Brain microvascular endothelial cell (primary cell): ENCODE measurements around the gene ICAM4.

Source experiments
- DNase-seq: peaks from one replicate; pipeline ENCODE4 v3.0.0-alpha.2; 2020
- H3K27ac ChIP-seq: fragments of 250-450 bp; sonication (Bioruptor Pico); 2 replicates; pipeline ENCODE4 v1.5.1; 2020; ENCODE audit warnings: mild to moderate bottlenecking, moderate library complexity
- H3K27me3 ChIP-seq: fragments of 250-450 bp; sonication (Bioruptor Pico); replicated peaks from 2 replicates; pipeline ENCODE4 v1.5.1; 2020; ENCODE audit warnings: mild to moderate bottlenecking
- H3K36me3 ChIP-seq: fragments of 250-450 bp; sonication (Bioruptor Pico); replicated peaks from 2 replicates; pipeline ENCODE4 v1.5.1; 2020; ENCODE audit warnings: mild to moderate bottlenecking
- H3K4me3 ChIP-seq: 2 replicates; pipeline ENCODE4 v1.5.1; 2011; ENCODE audit warnings: low read depth, mild to moderate bottlenecking, control low read depth, low read length, moderate library complexity
- in situ Hi-C: cut with HindIII; loops from 2 replicates; pipeline ENCODE4 v1.10.0; 2017; ENCODE audit warnings: low sequenced_read_pairs, low pct_ligation_motif_present
- TF ChIP-seq, protein P1 (sequence below): IDR thresholded peaks from 2 replicates; pipeline ENCODE4 v1.5.1; 2011; ENCODE audit warnings: low read depth, mild to moderate bottlenecking, moderate library complexity, low read length, control low read depth, inconsistent platforms; ENCODE audit errors: missing control alignments

ICAM4 gene

DNA sequence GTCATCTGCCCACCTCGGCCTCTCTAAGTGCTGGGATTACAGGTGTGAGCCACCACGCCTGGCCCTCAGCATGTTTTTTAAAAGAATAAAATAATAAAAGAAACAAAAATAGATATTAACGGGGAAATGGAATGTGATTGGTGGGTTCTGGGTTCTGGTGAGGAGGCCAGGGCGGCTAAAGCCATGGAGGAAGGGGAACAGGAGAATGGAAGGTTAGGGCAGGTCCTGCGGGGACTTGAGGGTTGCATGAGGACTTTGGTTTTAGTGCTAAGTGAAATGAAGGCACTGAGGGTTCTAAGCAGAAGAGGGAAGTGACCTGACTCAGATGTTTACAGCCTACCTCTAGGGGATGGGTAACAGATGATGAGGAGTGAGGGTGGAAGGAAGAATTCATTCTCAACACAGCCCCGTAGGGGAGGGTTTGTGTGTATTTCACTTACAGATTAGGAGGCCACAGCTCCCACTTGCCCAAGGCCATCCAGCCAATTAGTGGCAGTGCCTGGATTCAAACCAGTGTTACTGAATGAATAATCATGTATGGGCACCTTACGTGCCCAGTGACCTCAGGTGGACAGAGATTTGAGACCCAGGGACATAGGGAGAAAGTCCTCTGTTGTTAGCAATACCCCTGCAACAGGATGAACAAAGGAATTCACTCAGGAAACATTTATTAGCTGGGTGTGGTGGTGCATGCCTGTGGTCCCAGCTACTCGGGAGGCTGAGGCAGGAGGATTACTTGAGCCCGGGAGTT lies 41.4 kb upstream of the ICAM4 start:
- no peak for DNase-seq
- H3K27me3 ChIP-seq = no peaks in the 10 kb centered on the region
- TF ChIP-seq, protein P1, sequence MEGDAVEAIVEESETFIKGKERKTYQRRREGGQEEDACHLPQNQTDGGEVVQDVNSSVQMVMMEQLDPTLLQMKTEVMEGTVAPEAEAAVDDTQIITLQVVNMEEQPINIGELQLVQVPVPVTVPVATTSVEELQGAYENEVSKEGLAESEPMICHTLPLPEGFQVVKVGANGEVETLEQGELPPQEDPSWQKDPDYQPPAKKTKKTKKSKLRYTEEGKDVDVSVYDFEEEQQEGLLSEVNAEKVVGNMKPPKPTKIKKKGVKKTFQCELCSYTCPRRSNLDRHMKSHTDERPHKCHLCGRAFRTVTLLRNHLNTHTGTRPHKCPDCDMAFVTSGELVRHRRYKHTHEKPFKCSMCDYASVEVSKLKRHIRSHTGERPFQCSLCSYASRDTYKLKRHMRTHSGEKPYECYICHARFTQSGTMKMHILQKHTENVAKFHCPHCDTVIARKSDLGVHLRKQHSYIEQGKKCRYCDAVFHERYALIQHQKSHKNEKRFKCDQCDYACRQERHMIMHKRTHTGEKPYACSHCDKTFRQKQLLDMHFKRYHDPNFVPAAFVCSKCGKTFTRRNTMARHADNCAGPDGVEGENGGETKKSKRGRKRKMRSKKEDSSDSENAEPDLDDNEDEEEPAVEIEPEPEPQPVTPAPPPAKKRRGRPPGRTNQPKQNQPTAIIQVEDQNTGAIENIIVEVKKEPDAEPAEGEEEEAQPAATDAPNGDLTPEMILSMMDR = no peak
- H3K27ac ChIP-seq = no peak overlapping the region
- no peaks in the 10 kb centered on the region for H3K36me3 ChIP-seq
- H3K4me3 ChIP-seq = no peak overlapping the region
- in situ Hi-C loops = no loop called here

DNA sequence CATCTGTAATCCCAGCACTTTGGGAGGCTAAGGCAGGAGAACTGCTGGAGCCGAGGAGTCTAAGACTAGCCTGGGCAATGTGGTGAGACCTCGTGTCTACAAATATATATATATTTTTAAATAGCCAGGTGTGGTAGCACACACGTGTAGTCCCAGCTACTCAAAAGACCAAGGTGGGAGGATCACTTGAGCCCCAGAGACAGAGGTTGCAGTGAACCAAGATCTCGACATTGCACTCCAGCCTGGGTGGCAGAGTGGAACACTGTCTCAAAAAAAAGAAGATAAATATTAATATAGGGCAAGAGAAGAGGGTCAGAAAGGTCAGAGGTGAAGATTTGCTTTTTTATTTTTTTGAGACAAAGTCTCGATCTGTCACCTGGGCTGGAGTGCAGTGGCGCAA lies 40.2 kb upstream of the ICAM4 start:
- in situ Hi-C loops = no loop called here
- no peak overlapping the region for H3K27ac ChIP-seq
- DNase-seq = no peak
- no peaks in the 10 kb centered on the region for H3K36me3 ChIP-seq
- TF ChIP-seq, protein P1 = no peak
- no peaks in the 10 kb centered on the region for H3K27me3 ChIP-seq
- H3K4me3 ChIP-seq = no peak overlapping the region

DNA sequence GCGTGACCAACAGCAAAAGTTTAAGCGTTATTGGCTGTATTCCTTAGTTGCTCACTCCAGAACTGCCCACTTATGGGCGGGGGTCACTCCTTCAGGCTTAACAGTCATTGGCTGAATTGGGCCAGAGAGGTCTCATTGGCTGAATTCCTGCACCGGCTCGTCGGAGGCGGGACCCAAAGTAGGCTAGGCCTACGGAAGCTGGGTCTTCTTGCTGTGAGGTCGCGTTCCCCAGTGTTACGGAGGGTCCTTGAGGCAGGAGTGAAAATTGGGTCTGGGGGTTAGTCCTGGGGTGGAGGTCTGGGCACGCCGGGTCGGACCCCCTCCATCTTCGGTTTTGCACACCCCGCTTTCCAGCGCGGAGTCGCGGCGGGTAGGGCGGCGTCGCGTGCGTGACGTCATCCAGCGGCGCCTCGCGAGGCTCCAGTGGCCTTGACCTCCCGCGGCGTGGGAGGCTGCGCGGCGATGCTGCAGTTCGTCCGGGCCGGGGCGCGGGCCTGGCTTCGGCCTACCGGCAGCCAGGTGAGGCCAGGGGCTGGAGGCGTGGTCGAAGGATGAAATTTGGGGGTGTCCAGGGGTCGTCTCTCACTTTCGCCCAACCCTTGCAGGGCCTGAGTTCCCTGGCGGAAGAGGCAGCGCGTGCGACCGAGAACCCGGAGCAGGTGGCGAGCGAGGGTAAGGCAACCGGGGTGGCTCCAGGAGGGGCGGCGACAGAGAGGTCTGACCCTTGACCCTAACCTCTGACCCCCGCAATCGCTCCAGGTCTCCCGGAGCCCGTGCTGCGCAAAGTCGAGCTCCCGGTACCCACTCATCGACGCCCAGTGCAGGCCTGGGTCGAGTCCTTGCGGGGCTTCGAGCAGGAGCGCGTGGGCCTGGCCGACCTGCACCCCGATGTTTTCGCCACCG lies 34.7 kb upstream of the ICAM4 start, which contains the start of gene MRPL4:
Gene MRPL4 (plus strand): TSS at position 423 of the 903 bp plus-strand sequence. CDS start 40 bp downstream, at position 463.
- H3K27me3 ChIP-seq = no peaks in the 10 kb centered on the region
- in situ Hi-C loops = no loop called here
- peaks cover 15% of the 10 kb centered on the region for H3K36me3 ChIP-seq
- TF ChIP-seq, protein P1 = no peak
- peak within 1 kb of the TSS; percentile 98 for H3K4me3 ChIP-seq
- DNase-seq = peak; percentile 99
- peak within 1 kb of the TSS; percentile 77 for H3K27ac ChIP-seq

DNA sequence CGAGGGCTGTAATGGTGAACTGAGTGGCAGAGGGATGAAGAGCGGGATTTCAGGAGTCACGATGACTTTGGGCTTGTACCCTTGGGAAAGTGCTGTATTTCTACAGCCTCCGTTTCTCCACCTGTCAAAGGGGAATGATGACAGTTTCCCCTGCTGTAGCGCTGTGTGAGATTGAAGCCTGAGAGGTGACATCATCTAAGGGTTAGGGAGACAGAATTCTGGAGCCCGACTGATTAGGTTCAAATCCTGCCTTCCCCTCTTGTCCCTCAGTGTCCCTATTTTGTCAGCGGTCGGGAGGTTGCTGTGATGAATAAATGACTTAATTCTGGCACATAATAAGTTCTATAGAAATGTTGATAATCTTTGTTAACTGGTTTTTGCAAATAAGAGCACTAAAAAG lies 34.0 kb upstream of the ICAM4 start:
- Histone ChIP-seq H3K27me3 (no peaks in the 10 kb centered on the region), H3K4me3 (peak overlapping the region; percentile 98), H3K27ac (no peak overlapping the region), H3K36me3 (peaks cover 19% of the 10 kb centered on the region)
- in situ Hi-C loops = no loop called here
- TF ChIP-seq, protein P1 = no peak
- no peak for DNase-seq

DNA sequence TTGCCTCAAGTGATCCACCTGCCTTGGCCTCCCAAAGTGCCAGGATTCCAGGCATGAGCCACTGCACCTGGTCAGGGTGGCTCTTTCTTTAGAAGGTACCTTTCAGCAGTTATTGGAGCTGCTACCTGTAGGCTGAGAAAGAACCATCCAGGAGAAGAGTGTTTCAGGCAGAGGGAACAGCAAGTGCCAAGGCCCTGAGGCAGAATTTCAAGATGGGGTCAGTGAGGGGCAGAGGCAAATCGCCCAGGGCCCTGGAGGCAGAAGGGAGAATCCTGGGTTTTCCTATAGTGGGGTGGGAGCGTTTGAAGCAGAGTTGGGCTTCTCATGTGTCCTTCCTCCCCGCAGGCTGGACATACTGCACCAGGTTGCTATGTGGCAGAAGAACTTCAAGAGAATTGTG lies 32.5 kb upstream of the ICAM4 start:
- in situ Hi-C loops = no loop called here
- Histone ChIP-seq H3K27ac (no peak overlapping the region), H3K27me3 (no peaks in the 10 kb centered on the region), H3K4me3 (no peak overlapping the region), H3K36me3 (peaks cover 29% of the 10 kb centered on the region)
- TF ChIP-seq, protein P1 = no peak
- no peak for DNase-seq
